ENCODE data around the gene PRKCZ.

PRKCZ gene

DNA sequence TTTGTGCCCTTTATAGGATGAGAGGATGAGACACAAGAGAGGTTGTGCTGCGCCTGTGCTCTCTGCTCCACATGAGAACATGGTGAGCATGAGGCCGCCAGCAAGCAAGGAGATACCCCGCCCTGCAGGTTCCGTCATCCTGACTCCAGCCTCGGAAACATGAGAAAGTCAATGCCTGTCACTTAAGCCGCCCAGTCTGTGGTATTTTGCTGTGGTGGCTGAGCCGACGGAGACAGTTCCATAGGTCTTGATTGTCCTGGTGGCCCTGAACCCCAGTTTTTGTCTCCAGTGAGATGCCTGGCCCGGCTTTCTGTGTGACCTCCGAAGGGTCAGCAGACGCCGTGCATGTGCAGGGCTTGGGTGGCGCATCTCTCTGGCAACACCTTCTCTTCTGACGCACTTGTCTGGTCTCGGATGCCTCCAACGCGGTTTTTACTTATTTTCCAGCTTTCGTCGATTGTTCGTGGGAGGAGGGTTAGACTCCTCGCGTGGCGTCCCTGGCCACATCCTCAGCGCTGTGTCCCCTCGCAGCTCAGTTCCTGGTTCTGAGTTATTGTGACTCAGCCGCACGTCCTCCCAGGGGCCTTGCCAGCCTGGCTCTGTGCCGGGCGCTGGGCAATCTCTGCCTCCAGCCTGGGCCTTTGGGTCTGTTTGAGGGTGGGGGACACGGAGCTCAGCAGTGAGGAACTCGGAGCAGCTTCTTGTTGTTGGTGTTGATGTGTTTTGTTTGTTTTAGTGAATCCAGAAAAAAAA is 74.4 kb downstream of the PRKCZ start:
- DNase-seq, result no peak

GRCh38 chr1:2125350-2126211 is 75.4 kb downstream of the PRKCZ start:
- DNase-seq, result no peak

DNA sequence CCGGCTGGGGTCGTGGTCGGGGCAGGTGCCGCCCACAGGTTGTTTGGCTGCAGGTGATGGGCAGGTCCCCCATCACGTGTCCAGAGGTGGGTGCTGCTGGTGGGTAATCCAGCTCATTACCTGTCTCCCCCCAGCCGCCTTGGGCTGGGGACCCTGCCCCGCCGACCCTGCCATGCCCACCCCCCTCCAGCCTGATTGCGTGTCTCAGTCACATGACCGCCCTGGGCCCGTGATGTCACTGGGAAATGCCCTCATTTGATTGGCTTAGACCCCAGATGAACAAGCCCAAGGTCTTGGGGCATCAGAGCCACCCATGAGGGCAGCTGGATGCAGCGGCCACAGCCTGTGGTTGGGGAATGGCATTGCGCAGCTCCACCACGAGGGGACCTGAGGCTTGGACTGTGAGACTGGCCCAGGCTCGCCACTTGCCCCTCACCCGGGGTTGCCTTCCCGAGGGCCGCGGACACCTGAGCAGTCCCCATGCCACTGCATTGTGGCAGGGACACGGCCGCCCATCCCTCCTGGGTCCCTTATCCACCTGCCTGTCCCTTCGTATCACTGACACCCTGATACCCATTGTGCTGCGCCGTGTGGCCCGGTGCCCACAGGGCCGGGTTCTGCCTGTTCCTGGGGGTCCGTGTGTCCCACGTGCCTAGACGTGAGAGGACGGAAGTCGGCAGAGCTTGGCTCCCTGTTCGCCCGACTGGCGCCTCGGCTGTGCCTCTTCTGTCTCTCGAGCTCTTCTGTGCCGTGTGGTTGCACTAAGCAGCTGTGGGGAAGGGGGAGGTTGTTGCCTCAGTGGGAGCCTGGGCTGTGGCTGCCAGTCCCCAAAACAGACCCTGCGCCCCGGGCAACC is 76.3 kb downstream of the PRKCZ start:
- no peak for DNase-seq

GRCh38 chr1:2127187-2128145 is 77.3 kb downstream of the PRKCZ start:
- DNase-seq, result no peak

DNA sequence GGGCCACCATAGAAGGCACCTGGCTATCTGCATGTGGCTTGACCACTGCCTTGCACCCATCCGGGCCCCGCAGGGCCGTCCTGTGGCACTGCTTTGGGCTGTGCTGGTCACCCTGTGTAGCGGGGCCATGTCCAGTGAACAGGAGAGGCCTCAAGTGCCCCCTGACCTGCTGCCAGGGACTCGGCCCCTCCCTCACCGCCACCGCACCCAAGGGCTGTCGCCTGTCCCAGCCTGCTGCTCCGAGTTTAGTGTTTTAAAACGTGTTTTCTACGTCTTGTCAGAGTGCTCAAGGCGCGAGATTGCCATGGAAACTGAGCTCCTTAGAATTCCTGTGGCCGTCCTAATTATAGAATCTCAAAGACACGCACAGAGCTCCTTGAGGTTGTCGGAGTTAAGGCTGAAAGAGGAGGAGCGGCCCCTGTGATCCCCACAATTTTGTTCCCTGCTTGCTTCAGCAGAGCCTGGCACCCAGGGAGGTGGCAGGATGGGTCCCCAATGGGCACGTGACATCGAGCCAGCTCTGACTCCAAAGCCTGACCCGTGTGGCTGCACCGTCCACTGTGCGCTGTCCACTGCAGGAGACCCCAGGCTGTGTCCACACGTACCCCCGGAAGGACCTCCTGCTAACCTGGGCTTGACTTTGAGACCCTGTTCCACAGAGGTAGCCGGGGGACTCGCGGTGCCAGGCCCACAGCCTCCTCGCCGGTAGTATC is 78.1 kb downstream of the PRKCZ start:
- no peak for DNase-seq

DNA sequence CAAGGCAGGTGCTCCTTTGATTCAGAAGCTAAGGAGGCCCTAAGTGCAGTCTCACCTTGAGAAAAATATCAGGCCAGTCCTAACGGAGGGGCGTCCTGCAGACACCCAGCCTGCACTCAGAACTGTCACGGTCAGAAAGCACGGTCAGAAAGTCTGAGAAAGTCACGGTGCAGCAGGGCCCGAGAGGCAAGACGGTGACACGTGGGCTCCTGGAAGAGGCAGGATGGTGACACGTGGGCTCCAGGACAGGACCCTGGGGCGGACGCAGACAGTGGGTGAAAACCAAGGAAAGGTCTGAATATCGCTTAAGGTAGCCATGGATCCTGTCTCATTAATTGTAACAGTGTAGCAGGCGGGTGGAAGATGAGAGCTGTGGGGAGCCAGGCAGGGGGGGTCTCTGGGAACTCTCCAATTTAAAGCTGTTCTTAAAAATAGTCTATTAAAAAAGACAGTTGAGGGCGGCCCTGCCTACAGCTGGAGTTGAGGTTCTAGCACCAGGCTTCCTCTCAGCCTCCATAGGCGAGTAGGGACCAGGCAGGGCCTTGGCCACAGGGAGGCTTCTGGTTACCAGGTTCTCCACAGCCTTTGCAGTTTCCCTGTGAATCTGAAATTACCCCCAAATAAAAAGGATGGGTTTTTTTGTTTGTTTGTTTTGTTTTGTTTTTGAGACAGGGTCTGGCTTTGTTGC is 79.2 kb downstream of the PRKCZ start:
- DNase-seq, result no peak

DNA sequence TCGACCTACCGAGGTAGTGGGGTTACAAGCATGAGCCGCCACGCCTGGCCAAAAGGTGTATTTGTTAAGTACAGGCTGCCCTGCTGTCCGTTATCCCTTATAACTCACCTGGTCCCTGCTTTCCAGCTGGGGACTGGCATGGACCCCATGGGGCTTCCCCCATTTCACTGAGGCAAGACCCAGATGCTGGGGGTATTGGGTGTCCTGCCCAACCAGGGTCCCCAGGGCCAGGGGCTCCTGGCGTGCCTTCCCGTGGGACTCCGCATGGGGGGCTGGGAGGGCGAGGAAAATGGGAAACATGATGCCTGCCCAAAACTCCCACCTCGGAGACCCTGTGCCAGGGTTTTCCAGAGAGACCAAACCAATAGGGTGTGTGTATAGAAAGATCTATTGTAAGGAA is 79.9 kb downstream of the PRKCZ start:
- DNase-seq, result no peak

DNA sequence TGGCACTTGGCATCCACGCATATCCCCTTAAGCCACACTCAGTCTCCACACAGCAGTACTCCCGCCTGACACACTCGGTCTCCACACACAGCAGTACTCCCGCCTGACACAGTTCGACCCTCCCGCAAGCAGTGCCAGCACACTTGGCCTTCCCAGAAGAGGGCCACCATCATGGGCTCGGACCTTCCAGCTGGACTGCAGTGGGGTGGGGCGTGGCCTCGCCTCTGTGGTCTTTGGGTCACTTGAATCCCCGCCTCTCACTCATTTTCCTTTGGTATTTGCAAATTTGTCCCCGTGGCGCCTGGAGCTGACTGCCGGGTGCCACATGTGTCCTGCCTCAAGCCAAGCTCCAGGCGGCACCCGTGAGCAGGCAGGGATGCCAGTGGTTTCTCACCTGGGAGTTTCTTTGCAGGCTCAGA is 80.7 kb downstream of the PRKCZ start:
- no peak for DNase-seq

DNA sequence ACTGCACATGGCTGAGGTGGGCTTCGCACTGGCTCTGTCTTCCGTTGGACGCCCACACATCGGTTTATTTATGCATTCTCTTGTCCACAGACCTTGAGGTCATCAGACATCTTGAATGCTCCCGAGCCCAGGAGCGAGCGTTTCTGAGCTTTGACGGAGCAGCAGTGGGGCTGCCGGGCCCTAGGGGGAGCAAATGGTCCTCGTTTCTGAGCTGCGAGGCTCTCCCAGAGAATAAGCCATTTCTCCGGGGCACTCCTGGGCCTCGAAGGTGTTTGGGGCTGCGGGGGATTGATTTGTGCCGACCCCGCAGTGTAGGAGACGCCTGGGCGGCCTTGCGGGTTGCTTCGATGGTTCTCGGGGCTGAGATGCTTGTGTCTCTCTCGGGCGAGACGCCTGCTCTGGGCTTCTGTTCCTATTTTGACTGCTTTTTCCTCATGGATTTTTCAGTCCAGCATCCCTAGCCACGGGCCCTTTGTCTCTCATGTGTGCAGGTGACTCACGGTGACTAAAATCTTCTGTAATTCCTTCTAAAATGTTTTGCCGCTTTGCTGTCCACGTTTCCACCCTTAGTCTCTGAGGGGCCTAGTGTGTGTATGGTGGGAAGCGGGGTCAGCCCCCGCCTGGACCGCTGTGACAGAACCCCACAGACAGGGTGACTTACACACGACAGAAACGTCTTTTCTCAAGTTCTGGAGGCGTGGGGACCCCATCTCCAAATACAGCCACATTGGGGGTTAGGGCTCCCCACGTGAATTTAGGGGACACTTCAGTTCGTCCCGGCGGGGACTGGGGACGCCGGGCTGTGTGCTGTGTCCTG is 82.2 kb downstream of the PRKCZ start:
- DNase-seq, result peak; percentile 45

DNA sequence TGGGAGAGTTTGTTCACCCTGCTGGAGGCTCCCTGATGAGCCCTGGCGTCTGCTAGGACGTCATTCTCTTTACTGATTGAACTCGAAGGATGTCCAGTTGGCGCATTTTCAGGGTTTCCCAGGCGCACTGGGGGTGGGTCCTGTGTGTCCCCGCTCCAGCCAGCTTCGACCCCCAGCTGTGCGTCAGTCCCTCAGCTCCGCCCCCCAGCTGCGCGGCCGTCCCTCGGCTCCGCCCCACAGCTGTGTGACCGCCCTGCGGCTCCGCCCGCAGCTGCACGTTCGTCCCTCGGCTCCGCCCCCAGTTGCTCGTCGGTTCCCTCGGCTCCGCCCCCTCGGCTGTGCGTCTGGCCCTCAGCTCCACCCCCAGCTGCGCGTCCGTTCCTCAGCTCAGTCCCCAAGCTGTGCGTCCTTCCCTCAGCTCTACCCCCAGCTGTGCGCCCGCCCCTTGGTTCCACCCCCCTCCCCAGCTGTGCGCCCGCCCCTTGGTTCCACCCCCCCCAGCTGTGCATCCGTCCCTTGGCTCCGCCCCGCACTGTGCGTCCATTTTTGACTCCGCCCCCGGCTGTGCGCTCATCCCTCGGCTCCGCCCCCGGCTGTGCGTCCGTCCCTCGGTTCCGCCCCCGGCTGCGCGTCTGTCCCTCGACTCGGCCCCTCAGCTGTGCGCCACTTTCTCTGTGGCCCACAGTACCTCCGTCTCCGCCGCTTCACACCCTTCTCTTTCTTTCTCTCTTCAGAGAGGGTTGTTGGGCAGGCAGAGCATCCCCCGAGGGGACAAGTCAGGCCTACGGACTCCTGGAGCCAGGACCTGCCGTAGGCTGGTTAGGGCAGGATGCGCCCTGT is 83.0 kb downstream of the PRKCZ start:
- peak; percentile 98 for DNase-seq

DNA sequence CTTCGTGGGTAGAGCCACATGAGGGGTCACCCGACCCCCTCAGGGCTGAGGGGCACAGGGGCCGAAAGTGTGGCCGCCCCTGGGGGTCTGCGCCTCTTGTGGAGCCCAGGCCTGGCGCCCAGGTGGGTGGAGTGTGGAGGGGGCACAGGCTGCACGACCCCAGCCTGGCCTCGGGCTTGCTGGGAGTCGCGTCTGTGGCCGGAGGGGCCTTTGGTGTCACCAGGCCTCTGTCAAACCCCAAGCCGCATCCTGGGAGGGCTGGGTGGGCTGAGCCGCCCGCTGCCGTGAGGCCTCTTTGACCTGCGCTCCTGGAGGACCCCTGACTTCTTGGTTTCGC is 83.6 kb downstream of the PRKCZ start:
- no peak for DNase-seq

- no peak for DNase-seq
Observed at GRCh38 chr1:2134266-2134620, 84.0 kb downstream of the PRKCZ start.

DNA sequence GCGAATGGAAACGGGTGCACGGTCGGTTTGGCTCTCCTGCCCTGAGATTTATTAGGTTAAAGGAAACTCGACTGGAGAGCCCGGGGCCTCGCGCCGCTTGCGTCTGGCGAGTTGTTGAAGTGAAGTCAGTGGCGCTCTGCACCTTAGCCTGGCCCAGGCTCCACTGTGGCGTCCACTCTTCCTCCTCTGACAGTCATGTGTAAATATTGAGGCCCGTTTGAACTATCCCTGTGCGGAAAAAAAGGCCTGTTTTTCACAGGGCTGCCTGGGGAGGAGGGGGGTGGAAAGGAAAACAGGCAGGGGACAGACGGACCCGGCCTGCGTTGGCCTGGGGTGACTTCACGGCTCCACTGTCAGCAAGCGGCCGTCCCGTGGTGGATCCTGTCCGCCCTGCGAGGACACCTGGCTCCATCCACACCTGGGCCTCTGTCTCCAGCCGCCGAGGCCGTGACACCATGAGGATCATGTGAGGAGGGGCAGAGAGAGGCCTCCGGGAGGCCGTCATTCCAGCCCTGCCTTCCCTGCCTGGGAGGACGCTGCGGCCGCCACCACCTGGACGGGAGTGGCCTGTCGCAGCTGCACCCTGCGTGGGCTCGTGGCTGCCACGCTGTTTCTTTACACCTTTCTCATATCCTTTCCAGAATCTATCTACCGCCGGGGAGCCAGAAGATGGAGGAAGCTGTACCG is 84.6 kb downstream of the PRKCZ start:
- no peak for DNase-seq

GRCh38 chr1:2135441-2135841 is 85.2 kb downstream of the PRKCZ start:
- DNase-seq, result no peak

DNA sequence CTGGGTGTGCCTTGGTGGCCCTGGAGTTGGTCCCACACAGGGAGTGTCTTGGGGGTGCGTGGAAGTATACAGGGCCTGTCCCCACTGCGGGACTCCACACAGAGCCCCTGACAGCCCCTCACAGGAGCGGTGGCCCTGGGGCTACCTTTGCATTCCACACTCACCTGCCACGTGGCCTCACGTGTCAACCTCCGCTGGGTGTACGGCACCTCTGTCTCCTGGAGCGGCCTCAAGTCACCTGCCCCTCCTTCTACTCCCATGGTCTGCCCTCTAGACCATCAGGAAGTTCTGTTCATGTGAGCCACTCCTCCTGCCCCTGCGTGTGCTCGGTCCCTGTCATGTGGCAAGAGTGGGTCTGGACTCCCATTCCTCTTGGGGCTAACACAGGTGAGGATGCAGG is 85.7 kb downstream of the PRKCZ start:
- no peak for DNase-seq

- DNase-seq, result no peak
Observed at GRCh38 chr1:2136386-2137235, 86.4 kb downstream of the PRKCZ start.

Data from activated CD4-positive, alpha-beta T cell treated with anti-CD3 and anti-CD28 coated beads for 48 hours (primary cell).